HEK293T (cell line): ENCODE measurements around the gene GIPR.

Experiments
- CTCF ChIA-PET: fragments of 350-600 bp; formaldehyde crosslinking; extraction: SDS; loops from one replicate; lab custom pipeline; 2021; ENCODE audit warnings: antibody characterized with exemption, inconsistent platforms; lab: Yijun Ruan, JAX
- POLR2A ChIA-PET: fragments of 350-600 bp; formaldehyde crosslinking; extraction: SDS; loops from one replicate; lab custom pipeline; 2020; ENCODE audit warnings: antibody characterized with exemption, inconsistent platforms; lab: Yijun Ruan, JAX
- DNase-seq: peaks from one replicate; pipeline ENCODE4 v3.0.0; 2012; ENCODE audit warnings: mixed read lengths; ENCODE audit errors: extremely low spot score
- ARNT ChIP-seq: fragments of 450-650 bp; IDR thresholded peaks from 2 replicates; pipeline ENCODE4 v1.6.1; 2017; ENCODE audit warnings: mild to moderate bottlenecking
- BHLHE40 ChIP-seq: fragments of 450-650 bp; IDR thresholded peaks from 2 replicates; pipeline ENCODE4 v1.6.1; 2016; ENCODE audit warnings: mild to moderate bottlenecking, moderate library complexity, borderline replicate concordance
- CTBP1 ChIP-seq: fragments of 450-650 bp; IDR thresholded peaks from 2 replicates; pipeline ENCODE4 v1.6.1; 2016; ENCODE audit warnings: borderline replicate concordance
- ELF4 ChIP-seq: fragments of 450-650 bp; IDR thresholded peaks from 2 replicates; pipeline ENCODE4 v1.6.1; 2017; ENCODE audit warnings: antibody characterized with exemption
- FOXA1 ChIP-seq: fragments of 450-650 bp; IDR thresholded peaks from 2 replicates; pipeline ENCODE4 v1.6.1; 2016; ENCODE audit warnings: mild to moderate bottlenecking
- FOXK2 ChIP-seq: fragments of 450-650 bp; IDR thresholded peaks from 2 replicates; pipeline ENCODE4 v1.6.1; 2016; ENCODE audit warnings: mild to moderate bottlenecking
- FOXM1 ChIP-seq: fragments of 450-650 bp; IDR thresholded peaks from 2 replicates; pipeline ENCODE4 v1.6.1; 2017; ENCODE audit warnings: mild to moderate bottlenecking, borderline replicate concordance
- HDGF ChIP-seq: fragments of 450-650 bp; IDR thresholded peaks from 2 replicates; pipeline ENCODE4 v1.6.1; 2017; ENCODE audit warnings: antibody characterized with exemption, borderline replicate concordance
- L3MBTL2 ChIP-seq: fragments of 450-650 bp; conservative IDR thresholded peaks from 2 replicates; pipeline ENCODE4 v1.6.1; 2016; ENCODE audit warnings: mild to moderate bottlenecking
- LEF1 ChIP-seq: fragments of 450-650 bp; IDR thresholded peaks from 2 replicates; pipeline ENCODE4 v1.6.1; 2017; ENCODE audit warnings: mild to moderate bottlenecking, borderline replicate concordance
- NFRKB ChIP-seq: fragments of 450-650 bp; IDR thresholded peaks from 2 replicates; pipeline ENCODE4 v1.6.1; 2016; ENCODE audit warnings: mild to moderate bottlenecking, moderate library complexity
- PKNOX1 ChIP-seq: fragments of 450-650 bp; IDR thresholded peaks from 2 replicates; pipeline ENCODE4 v1.6.1; 2016
- SP1 ChIP-seq: fragments of 450-650 bp; IDR thresholded peaks from 2 replicates; pipeline ENCODE4 v1.6.1; 2017
- SUZ12 ChIP-seq: fragments of 450-650 bp; IDR thresholded peaks from 2 replicates; pipeline ENCODE4 v1.6.1; 2016; ENCODE audit warnings: mild to moderate bottlenecking
- TARDBP ChIP-seq: fragments of 450-650 bp; IDR thresholded peaks from 2 replicates; pipeline ENCODE4 v1.6.1; 2016
- ZNF384 ChIP-seq: fragments of 450-650 bp; IDR thresholded peaks from 2 replicates; pipeline ENCODE4 v1.6.1; 2016

The GIPR gene

GRCh38 chr19:45630463-45630862 lies 37.6 kb upstream of the GIPR start:
- TF ChIP-seq TARDBP (no peak), LEF1 (no peak), ARNT (no peak), ZNF384 (peak; percentile 54), ELF4 (no peak), PKNOX1 (no peak)
- no peak for DNase-seq
- ChIA-PET CTCF (interaction anchor here (1.1 kb wide), 2 partner anchors 11 to 12 kb away, joined by 3 to 4 read pairs; no protein-coding TSS in a partner anchor), POLR2A (interaction anchor here (0.8 to 1.3 kb wide), 4 partner anchors 9 to 62 kb away, joined by 3 to 4 read pairs (median 3); partner anchors contain the start of genes QPCTL and SNRPD2)

- ChIA-PET CTCF (interaction anchor here (1.6 kb wide), 1 partner anchor 9 kb away, joined by 3 read pairs; no protein-coding TSS in a partner anchor), POLR2A (interaction anchor here (0.6 to 1.6 kb wide), 2 partner anchors 17 to 74 kb away, joined by 3 to 4 read pairs; no protein-coding TSS in a partner anchor)
- DNase-seq, result peak; percentile 93
- no peak for TF ChIP-seq FOXA1
- no peak for TF ChIP-seq SP1
These were observed 35.4 kb upstream of the GIPR start for GRCh38 chr19:45632468-45633196.

DNA sequence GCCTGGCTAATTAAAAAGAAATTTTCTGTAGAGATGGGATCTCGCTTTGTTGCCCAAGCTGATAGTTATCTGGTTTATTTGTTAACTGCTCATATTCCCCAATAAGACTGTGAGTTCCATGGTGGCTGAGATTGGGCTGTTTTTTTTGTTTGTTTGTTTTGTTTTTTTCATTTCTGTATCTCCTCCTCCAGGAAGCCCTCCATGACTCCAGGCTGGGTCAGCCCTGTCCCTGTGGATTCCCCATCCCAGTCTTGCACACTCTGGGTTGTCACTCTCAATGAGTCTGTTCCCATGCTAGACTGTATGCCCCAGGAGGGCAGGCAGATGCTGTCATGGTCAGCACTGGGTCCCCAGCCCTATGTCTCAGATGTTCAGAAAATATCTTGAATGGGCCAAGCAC lies 31.7 kb upstream of the GIPR start:
- CTCF ChIA-PET, result no interaction called here
- POLR2A ChIA-PET, result no interaction called here
- TF ChIP-seq FOXK2 (no peak), LEF1 (no peak), ARNT (no peak), TARDBP (no peak), ZNF384 (no peak), HDGF (no peak), CTBP1 (no peak), FOXA1 (no peak), PKNOX1 (no peak), FOXM1 (no peak), SP1 (no peak), SUZ12 (no peak), ELF4 (no peak), BHLHE40 (no peak), L3MBTL2 (no peak), NFRKB (no peak)
- no peak for DNase-seq

GRCh38 chr19:45636902-45637301 lies 31.1 kb upstream of the GIPR start:
- no peak for DNase-seq
- TF ChIP-seq ZNF384 (no peak), TARDBP (no peak), FOXK2 (no peak), L3MBTL2 (no peak), ELF4 (no peak), CTBP1 (no peak), SUZ12 (no peak), BHLHE40 (no peak), SP1 (no peak), LEF1 (no peak), ARNT (no peak), NFRKB (no peak), FOXA1 (no peak), HDGF (no peak), FOXM1 (no peak), PKNOX1 (no peak)
- ChIA-PET CTCF (interaction anchor here (0.6 kb wide), 1 partner anchor 228 kb away, joined by 3 read pairs; no protein-coding TSS in a partner anchor), POLR2A (interaction anchor here (1.4 kb wide), 1 partner anchor 9 kb away, joined by 3 read pairs; no protein-coding TSS in a partner anchor)

GRCh38 chr19:45637890-45638667 lies 29.9 kb upstream of the GIPR start:
- DNase-seq, result no peak
- ChIA-PET POLR2A (interaction anchor here (1.3 to 1.8 kb wide), 3 partner anchors 8 to 24 kb away, joined by 3 to 5 read pairs (median 3); no protein-coding TSS in a partner anchor), CTCF (interaction anchor here (1.8 kb wide), 1 partner anchor 22 kb away, joined by 6 read pairs; no protein-coding TSS in a partner anchor)
- TF ChIP-seq L3MBTL2 (no peak), FOXK2 (no peak), SUZ12 (no peak), ARNT (no peak), BHLHE40 (no peak), FOXM1 (no peak), SP1 (no peak), LEF1 (no peak), NFRKB (no peak), TARDBP (no peak), ZNF384 (no peak), PKNOX1 (no peak)
